ENCODE results near the gene PRRT1. TPM values are rescaled to one million over a fixed set of nuclear protein-coding genes. Genes with fewer than 3 reads are reported as not detected.

The PRRT1 gene
- total and polyA plus RNA-seq, 8 donors: 0.18 to 6.0 (median 1.4) TPM; not detected in 2

GRCh38 chr6:32177788-32178546 is 26.2 kb upstream of the PRRT1 start, which contains the start of gene RNF5:
Gene RNF5, plus strand, starts transcription at chr6:32178405. Its CDS starts 107 bp downstream, at chr6:32178512.
- TF ChIP-seq POLR2AphosphoS5 (IDR thresholded peaks at IDR 0.05) (peak; percentile 22 to 74 (median 70)), EP300 (IDR thresholded peaks at IDR 0.05) (no peak), POLR2A (IDR thresholded peaks at IDR 0.05) (no peak)
- TF ChIP-seq, protein P1, sequence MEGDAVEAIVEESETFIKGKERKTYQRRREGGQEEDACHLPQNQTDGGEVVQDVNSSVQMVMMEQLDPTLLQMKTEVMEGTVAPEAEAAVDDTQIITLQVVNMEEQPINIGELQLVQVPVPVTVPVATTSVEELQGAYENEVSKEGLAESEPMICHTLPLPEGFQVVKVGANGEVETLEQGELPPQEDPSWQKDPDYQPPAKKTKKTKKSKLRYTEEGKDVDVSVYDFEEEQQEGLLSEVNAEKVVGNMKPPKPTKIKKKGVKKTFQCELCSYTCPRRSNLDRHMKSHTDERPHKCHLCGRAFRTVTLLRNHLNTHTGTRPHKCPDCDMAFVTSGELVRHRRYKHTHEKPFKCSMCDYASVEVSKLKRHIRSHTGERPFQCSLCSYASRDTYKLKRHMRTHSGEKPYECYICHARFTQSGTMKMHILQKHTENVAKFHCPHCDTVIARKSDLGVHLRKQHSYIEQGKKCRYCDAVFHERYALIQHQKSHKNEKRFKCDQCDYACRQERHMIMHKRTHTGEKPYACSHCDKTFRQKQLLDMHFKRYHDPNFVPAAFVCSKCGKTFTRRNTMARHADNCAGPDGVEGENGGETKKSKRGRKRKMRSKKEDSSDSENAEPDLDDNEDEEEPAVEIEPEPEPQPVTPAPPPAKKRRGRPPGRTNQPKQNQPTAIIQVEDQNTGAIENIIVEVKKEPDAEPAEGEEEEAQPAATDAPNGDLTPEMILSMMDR (IDR thresholded peaks at IDR 0.05): no peak
- Histone ChIP-seq H3K4me1 (peaks cover 52 to 87% (median 73%) of the 10 kb centered on the region in 4 donors), H3K36me3 (peaks cover 20 to 34% (median 33%) of the 10 kb centered on the region in 4 donors), H3K27ac (peak within 1 kb of the TSS; percentile 91 to 100 (median 92)), H3K4me3 (peak within 1 kb of the TSS; percentile 86 to 98 (median 88)), H3K9me3 (no peaks in the 10 kb centered on the region), H3K27me3 (no peaks in the 10 kb centered on the region)
- intact Hi-C loops (cut with DNase I; ENCODE audit: low total_unique reads): no loop called here
- peak; percentile 97 to 100 for DNase-seq
- WGBS, 5 donors: 0 to 1% (median 0%) methylated on average over 29 to 33 of the region's 33 CpGs

DNA sequence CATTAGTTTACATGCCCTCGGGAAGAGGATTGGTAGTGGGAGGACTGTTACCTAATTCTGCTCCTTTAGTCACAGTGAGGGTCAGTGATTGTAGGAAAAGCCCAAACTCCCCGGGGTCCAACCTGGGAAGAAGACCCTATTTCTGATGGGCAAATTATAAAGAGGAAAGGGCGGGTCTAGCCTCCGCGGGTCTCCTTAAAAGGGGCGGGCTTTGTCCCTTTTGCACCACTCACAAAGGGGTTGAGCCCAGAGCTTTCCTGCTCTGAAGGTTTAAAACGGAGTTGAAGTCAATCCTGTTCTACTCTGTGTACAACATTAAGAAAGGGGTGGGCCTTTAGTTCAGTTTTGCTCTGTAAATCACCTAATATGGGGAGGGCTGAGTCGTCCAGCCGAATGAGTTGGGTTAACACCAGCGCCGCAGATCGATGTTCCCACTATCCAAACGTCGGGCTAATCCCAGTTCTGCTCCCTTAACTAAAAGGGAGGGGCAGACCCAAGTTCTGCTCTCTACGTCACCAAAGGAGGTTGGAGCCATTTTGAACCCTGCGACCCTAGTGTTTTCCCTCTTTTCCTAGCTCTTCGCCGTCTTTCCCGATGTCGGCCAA is 25.5 kb upstream of the PRRT1 start:
- H3K36me3 ChIP-seq: peaks cover 20 to 27% (median 26%) of the 10 kb centered on the region in 4 donors
- TF ChIP-seq, protein P1 (IDR thresholded peaks at IDR 0.05): no peak
- TF ChIP-seq POLR2AphosphoS5 (IDR thresholded peaks at IDR 0.05) (peak in 2 of 3 donors; percentile 2 to 69), EP300 (IDR thresholded peaks at IDR 0.05) (peak; percentile 16)
- WGBS, 5 donors: 0 to 1% (median 0%) methylated on average over 20 of the region's 20 CpGs
- no peaks in the 10 kb centered on the region for H3K9me3 ChIP-seq
- DNase-seq: no peak
- H3K27me3 ChIP-seq: no peaks in the 10 kb centered on the region
- H3K27ac ChIP-seq: peak overlapping the region; percentile 91 to 100 (median 92)
- intact Hi-C loops (cut with DNase I; ENCODE audit: low total_unique reads): no loop called here
- H3K4me3 ChIP-seq: peak overlapping the region; percentile 86 to 98 (median 88)
- peaks cover 58 to 87% (median 70%) of the 10 kb centered on the region in 4 donors for H3K4me1 ChIP-seq

DNA sequence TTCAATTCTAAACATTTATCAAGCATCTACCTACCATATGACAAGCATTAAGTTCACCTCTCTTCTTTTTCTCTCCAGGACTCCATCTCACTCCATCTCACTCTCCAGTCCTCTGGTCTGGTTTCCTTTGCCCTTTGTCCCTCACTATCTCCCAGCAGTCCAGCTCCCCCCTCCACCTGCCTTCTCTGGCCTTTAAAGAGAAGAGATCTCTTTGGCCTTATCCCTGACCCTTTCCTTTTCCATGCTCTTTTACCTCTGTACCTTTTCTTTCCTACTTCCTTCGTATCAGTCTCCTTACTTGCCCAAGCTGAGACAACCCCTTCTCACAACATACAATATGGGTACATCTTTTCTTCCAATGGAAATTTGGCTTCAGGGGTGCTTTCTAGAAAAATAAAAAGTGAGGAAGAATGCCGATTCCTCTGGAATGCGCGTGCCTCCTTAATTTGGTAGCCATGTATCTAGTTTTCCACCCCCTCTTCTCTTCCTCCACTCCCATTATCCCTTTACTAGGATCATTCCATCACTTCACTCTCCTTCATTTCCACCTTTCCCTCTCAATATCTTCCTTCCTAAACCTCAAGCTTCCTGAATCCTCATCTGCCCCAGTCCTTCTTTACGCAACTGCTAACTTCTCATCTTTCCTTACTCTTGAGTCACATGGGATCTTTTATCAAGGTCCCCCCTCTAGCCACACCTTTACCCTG is 24.9 kb upstream of the PRRT1 start:
- Histone ChIP-seq H3K36me3 (peaks cover 18 to 21% (median 20%) of the 10 kb centered on the region in 4 donors), H3K4me3 (peak overlapping the region; percentile 86 to 98 (median 88)), H3K27me3 (no peaks in the 10 kb centered on the region), H3K4me1 (peaks cover 51 to 81% (median 64%) of the 10 kb centered on the region in 4 donors), H3K9me3 (no peaks in the 10 kb centered on the region), H3K27ac (peak overlapping the region; percentile 91 to 100 (median 92))
- DNase-seq: no peak
- TF ChIP-seq POLR2A (IDR thresholded peaks at IDR 0.05) (no peak), EP300 (IDR thresholded peaks at IDR 0.05) (no peak), POLR2AphosphoS5 (IDR thresholded peaks at IDR 0.05) (peak; percentile 8 to 29 (median 24))
- TF ChIP-seq, protein P1 (IDR thresholded peaks at IDR 0.05): no peak
- 16 to 32% (median 18%) methylated on average over 5 of the region's 5 CpGs for WGBS, 5 donors
- intact Hi-C loops (cut with DNase I; ENCODE audit: low total_unique reads): no loop called here

Data from stomach (tissue), 9 donors.